ENCODE measurements around the gene LRRC49.
A peak's percentile ranks its signal among the peaks of the same experiment; 100 is the strongest.
"Not testable (repeated sequence)": the region's sequence is repeated elsewhere in the genome, so short reads cannot be mapped to it uniquely, and the experiment has no call there.

The LRRC49 gene

DNA sequence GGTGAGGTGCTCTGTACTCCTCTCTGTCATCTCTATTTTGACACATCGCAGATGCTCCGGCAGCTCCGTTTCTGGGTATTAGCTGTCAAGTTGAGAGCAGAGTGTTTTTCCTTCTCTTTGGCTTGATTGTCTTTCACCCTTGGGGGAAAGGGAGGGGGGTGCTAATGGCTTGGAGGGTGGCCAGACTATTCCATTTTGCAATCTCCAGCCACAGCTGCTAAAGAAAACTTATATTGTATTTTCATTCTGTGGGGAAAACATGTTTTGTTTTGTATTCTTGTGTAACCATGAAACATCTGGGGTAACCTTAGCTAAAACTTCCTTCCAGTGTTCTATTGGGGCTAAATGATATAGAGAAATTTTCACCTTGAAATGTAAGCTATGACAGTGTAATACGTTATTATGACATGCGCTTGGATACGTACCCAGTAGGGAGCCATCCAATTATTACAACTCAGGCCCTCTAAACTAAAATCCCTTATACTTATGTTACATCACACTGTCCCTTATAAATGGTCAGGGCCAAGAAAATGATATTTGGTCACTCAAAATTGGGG, 24.6 kb upstream of the LRRC49 start:
- peak; percentile 74 for DNase-seq

DNA sequence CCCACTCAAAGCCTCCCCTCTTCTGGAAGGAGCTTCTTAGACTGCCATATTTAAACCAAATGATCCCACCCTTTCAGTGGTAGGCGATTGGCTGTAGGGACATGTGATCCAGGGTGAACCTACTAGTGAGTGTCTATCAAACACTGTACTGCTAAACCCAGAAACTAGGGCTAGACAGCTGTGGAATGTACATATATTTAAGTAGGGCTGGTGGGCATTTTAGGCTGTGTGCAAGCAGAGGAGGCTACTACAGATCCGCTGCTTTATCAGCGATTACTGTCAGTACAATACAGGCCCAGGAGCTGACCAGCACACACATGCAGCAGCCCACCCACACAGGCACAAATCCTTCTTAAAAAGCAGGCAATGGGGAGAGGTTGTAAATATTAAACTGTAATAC, 23.3 kb upstream of the LRRC49 start:
- DNase-seq, result no peak

DNA sequence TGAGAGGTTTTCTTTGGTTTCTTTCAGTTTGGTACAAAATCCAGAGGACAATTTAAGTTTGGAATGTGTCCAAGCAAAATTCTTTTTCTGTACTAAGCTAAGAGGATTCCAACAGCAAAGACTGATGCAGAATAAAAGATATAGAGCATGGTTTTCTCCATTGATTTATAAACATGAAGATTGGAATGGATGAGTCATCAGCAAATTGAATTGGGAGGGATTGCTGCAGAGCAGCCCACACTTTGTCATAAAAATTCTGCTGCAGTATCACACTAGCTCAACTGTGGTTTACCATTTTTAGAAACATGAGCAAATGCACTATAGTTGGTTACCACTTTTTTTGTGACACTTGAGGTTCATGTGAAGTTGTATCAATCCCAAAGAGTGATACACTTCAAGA, 22.6 kb upstream of the LRRC49 start:
- no peak for DNase-seq

DNA sequence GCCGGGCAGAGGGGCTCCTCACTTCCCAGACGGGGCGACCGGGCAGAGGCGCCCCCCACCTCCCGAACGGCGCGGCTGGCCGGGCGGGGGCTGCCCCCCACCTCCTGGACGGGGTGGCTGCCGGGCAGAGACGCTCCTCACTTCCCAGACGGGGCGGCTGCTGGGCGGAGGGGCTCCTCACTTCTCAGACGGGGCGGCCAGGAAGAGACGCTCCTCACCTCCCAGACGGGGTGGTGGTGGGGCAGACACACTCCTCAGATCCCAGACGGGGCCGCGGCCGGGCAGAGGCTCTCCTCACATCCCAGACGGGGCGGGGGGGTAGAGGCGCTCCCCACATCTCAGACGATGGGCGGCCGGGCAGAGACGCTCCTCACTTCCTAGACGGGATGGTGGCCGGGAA, 21.1 kb upstream of the LRRC49 start:
- DNase-seq, result not testable (repeated sequence)

DNA sequence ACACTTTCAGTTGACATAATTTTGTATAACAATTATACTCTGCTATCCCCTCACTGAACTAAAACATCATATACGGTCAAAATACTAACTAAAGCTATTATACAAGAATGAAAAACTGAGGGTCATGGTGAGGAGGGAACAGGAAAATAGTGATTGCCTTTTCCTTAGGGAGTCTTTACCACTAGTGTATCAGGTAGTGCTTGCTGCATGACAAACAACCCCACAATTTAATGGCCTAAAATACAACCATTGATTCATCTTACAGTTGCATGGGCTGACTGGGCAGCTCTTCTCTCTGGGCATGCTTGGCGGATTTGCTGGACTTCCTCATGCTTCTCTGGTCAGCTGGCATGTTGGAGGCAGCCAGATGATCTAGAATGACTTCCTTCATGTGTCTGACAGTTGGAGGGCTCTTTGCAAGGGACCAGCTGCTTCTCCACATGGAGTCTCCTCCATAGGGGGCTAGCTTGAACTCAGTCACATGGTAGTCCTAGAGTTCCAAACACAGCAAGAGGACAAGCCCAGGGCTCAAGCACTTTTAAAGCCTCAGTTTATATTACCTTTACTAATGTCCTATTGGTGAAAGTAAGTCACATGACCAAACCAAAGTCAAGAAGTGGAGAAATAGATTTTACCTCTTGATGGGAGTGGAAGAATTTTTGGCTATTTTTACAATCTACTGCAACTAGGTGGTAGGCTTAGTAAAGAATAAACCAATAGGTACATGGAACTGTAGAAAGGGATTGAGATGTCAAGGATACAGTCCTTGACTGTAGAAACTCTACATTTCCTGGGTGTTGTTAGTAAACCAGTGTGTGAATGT, 19.2 kb upstream of the LRRC49 start:
- no peak for DNase-seq

DNA sequence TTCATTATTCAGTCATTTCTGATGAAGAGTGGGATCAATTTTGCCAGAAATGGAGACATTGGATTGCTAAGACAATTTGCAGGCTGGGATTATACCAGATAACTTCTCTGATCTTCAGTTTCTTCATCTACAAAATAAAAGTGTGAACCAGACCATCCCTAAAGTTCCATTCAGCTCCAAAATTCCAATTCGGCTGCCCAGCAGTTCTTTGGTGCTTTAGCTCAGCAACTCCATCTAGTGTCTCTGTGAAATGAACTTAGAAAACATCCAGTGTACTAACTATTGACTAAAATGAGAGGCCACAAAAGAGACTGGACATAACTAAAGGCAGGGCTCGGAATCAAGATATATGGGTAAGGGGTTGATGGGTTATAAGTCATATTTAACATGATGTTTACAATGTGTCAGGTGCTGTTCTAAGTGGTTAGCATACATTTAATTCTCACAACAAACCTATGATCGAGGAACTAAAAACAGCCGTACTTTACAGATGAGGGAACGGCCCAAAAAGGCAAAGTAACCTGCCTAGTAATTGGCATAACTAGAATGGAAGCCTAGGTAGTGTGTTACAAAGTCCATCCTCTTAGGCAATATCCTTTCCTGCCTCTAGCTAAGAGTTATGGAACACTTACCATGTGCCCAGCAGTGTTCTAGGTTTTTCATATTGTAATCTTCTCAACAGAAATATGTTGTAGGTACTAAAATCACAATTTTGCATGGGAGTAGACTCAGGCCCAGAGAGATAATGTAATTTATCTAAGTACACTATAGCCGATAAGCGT, 17.4 kb upstream of the LRRC49 start:
- DNase-seq, result peak; percentile 77

DNA sequence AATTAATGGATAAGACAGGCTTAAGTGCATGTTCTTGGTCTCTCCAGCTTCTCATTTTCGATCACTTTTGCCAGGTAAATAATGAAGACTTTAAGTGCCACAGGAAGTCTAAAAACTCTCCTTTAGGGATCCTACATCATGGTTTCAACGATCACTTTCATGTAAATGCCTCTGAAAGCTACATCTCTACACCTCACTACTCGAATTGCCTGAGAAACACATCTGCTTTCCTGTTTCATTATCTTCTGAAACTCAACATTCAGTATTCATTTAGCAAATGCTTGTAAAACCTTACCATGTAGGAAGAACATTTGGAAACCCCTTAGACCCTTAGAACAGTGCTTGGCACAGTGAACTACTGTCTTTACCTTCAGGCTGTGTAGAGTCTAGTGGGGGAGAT, 16.6 kb upstream of the LRRC49 start:
- DNase-seq, result no peak

DNA sequence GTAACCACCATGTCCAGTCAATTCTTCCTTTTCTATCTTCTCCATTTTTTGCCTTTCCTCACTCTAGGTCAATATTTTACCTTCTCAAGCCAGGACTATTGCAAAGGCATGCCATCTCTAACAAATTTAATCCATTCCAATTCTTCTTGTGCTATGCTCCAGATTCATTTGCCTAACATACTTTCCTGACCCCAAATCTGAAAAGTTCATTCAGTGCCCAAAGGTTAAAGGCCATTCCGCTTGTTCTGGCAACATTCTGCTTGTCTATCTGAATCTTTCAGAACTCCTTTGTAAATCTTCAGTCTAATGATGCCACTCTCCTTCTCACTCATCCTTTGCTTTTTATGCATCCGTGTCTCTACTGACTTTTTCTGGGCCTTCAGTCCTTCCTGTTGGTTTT, 15.9 kb upstream of the LRRC49 start:
- no peak for DNase-seq

DNA sequence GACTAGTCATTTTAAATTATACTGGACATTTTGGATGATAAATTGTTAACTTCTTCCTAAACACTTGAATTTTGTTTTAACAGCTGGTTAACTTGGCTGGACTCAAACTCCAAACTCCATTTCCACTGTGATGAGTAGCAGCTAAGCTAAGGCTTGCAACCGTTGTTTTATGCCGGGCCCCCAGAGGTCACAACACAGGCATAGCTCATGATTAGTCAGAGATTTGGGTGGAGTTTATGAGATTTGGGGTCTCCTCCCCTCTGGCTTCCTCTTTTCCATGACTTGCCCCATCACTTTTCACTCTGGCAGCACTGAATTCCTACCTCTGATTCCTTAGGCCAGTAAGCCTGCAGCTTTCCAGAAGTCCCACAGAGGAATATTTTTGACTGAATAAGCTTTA, 13.2 kb upstream of the LRRC49 start:
- DNase-seq, result no peak

DNA sequence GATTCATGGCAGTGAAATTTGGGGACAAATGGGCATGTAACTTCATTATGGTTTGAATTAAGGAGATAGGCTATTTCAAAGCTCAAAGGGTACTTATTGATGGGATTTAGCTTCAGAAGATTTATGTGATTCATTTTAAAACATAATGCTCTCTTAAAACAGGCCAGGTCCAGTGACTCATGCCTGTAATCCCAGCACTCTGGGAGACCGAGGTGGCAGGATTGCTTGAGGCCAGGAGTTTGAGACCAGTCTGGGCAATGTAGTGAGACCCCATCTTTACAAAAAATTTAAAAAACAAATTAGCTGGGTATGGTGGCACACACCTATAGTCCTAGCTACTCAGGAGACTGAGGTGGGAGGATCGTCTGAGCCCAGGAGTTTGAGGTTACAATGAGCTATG, 11.8 kb upstream of the LRRC49 start:
- no peak for DNase-seq

DNA sequence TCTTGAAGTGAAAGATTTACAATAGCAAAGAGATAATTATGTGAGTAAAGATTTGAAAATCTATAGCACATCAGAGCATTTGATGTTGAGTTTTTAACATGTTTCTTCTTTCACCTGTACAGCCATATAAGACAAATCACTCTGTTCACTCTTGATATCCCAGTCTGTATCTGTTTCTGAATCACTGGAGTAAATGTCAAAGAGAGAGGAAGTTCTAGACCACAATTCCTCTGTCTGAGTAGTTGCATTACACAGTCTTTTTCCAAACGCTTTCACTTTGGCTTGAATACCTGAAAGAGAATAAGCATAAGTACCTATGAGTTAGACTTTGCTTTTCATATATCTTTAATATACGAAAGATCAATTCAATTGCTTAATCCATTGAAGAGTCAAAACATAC, 10.3 kb upstream of the LRRC49 start:
- DNase-seq, result no peak

DNA sequence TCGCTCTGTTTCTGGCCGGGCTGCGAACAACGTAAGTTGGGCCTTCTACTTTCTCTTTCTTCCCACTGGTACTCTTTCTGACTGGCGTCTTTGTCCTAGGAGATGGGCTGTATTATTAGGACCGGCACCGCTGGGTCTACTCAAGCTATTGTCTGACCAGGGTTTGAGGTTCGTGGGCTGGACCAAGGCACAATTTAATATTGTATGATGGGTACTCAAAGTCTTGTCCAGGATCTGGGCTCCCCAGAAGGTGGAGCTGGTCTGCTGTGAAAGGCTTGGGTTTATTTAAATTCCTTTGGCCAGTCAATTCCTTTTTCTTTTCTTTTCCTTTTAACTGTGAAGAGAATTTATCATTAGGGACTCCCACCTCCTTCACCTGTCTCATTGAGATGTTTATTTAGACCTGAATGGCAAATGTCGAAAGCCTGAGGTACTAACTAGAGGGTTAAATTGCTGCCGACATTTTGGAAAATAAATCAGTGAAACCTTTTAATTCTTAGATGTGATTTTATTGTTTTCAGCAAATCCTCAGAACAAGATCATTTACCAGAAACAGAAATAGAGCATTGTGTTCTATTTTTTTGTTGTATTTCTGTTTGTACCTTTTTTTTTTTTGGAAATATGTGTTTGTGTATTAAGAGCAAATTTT, 410 bp downstream of the LRRC49 start:
- no peak for DNase-seq

DNA sequence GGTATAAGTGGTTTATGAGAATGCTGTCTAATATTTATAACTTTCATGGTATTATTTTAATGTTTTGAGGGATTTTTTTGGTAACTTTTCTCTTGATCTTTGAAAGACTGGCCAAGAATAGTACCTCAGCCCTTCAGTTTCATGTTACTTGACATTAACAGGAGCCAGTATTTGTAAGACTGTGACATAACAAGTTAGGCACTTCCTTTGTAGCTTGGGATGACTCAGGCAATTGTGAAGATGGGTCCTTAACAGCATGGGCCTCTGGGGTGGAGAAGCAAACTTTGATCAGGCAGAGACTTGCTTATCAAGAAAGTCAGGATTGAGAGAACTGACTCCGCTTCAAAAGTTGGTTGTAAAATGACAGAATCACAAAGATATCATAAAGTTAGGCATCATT, 9.5 kb downstream of the LRRC49 start:
- no peak for DNase-seq

DNA sequence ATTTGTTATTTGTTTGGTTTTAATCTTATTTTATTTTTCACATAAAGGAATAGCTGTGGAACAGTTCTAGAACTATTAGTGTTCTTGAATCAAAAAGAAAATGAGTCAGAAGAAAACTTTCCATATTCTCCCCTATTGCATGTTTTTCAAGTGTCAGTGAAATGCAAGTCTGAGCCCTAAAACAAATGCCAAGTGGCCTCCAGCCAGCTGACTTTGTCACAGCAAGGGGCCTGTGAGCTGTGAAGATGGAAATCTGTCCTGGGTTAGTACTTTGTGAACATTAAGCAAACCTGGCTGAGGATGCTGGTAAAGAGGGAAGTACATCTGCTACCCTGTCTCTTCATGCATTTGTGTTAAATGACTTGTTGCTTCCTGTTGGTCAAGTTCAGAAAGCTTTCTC, 14.2 kb downstream of the LRRC49 start:
- no peak for DNase-seq

DNA sequence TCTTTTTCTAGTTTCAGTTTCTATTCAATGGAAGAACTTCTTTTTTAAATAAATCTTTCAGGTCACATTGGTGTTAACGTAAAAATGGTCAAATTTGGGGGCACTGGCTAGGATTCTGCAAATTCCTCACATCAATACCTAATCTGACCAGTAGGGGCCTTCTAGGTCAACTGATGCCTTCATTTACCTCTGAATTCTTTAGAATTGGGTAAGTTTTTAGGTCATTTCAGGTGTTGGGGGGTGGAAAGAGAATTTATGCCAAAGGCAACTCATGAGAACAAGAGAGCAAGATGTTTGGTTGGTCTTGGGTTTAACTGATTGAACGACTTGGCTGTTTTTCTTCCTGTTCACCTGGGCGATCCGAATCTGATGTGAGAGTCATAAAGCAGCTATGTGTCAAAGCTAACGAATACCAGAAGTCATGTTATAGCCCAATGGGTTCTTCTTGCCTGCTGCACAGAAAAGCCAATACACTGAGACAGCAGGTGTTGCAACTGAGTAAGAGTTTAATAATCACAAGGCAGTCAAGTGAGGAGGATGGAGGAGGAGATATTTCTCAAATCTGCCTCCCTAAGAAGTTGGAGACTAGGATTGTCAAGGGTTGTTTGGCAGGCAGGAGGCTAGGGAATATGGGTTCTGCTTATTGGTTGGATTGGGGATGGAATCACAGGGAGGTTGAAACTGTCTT, 15.3 kb downstream of the LRRC49 start:
- no peak for DNase-seq

DNA sequence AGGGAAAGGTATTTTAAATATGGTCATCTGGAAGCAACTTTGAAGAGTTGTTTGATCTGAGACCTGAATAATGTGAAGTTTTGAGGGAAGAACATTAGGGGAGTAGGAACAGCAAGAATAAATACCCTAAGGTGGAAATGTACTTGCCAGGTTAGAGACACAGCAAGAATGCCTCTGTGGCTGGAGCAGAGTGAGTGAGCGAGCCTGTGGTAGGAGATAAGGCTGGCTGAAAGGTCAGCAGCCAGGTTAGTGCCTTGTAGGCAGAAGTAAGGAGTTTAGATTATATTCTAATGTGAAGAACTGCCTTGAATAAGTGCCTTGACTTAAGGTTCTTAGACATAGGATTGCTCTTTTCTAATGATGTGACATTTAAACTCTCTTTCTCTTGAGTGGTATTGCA, 18.3 kb downstream of the LRRC49 start:
- DNase-seq, result no peak

DNA sequence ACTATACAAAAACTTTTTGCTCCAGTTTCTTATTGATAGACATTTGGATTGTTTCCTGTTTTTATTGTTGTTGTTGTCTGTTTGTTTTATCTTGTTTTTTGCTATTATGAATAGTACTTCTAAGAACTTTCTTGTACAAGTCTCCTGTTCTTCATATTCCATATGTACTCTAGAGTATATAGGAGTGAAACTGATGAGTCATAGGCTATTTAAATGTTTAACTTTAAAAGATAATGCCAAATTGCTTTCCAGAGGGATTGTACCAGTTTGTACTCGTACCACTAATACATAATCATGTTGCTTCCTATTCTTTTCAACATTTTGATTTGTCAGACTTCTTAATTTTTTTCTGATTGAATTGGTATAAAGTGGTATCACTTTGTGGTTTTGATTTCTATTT, 19.6 kb downstream of the LRRC49 start:
- no peak for DNase-seq

DNA sequence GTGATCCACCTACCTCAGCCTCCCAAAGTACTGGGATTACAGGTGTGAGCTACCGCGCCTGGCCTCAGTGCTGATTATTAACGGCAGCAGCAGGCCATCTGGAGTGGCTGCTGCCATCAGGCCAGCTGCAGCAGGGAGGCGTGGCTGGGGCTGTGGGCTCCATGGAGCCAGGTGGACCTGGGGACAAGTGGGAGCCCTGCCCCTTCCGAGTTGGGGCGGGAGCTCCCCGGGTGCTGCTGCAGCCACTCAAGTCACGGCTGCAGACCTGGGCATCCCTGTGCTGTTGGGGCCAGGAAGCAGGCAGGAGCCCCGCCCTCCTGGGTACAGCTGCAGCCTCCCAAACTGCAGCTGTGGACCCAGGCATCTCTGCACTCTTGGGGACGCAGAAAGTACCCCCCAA, 23.9 kb downstream of the LRRC49 start:
- DNase-seq, result no peak

DNA sequence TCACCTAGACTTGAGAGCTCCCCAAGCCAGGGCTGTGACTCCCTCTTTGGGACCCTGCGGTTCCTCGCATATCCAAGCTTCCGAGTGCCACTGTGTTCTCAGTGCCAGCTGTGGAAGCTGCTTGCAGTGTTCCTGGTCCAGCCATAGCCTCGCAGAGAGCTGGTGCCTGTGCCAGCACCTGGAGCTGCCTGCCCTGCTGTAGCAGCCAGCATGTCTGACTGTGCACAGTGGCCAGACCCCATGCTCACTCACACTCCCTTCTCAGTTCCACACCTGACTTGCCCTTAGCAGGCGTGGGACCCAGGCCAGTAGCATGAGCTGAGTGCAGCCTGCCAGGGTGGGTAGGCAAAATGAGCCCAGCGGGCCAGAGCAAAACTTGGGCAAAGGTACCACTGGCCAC, 25.3 kb downstream of the LRRC49 start:
- DNase-seq, result no peak

DNA sequence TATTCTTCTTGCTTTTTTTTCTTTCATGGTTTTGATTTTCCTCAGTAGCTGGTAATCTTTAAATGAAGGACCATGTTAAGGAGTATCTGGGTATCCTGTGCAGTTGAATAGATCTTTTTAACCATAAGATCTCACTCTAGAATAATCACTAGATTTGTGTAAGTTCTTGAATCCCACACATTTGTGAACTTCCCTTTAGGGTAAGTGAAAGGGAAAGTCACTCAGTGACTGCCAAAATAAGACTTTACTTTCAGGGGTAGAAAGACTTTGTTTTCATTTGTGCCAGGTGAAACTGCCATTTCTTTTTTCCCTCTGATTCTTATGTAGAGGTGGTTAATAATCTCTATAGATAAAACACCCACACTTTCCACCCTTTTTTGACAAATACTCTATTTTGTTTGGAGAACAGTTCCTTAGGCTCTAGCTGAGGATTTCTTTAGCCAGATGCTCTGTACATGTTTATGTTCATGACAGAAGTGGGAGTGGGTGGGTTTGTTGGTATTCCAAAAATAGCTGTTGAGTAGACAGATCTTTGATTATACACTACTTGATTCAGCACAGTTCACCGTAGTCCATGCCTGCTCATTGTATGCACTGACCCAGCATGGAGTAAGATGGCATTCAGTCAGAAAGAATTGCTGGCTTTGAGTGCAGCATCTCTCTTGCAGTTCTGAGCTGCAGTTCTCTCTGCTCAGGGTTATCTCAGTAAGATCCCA, 28.5 kb downstream of the LRRC49 start:
- DNase-seq, result no peak

DNA sequence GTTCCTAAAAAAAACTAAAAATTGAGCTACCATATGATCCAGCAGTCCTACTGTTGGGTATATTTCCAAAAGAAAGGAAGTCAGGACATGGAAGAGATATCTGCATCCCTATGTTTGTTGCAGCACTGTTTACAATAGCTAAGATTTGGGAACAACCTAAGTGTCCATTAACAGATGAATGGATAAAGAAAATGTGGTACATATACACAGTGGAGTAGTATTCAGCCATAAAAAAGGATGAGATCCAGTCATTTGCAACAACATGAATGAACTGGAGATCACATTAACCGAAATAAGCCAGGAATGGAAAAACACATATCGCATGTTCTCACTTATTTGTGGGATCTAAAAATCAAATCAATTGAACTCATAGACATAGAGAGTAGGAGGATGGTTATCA, 29.5 kb downstream of the LRRC49 start:
- no peak for DNase-seq

DNA sequence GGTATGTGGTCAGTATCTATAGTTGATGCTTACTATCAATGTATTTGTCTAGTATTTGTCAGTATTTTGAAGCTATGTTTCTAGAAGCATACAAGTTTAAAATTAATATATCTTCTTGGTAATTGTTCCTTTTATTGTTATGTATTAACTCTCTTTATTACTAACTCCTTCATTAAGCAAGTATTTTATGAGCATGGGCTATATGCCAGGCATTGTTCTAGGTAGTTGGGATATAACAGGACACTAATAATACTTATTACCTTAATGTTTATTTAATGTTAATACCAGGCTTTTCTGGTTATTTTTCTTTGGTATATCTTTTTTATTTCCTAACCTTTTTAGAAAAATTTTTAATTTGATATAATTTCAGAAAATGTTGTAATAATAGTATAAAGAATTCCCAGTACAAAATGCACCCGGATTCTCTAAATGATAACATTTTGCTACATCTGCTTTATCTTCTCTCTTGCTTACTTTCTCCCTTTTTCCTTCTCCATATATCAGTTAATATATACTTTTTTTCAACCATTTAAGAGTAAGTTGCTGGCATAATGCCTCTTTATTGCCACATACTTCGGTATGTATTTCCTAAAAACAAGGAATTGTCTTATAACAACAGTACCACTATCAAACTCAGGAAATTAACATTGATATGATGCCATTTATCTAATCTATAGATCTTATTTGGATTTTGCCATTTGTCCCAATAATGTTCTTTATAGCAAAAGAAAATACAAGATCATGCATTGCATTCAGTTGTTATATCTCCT, 30.9 kb downstream of the LRRC49 start:
- DNase-seq, result no peak

Data from midbrain (tissue), 1 donor.